SK-N-SH (cell line): ENCODE results near the gene FAM135A. TPM values are rescaled to one million over a fixed set of nuclear protein-coding genes. Genes with fewer than 3 reads are reported as not detected.
A peak's percentile ranks its signal among the peaks of the same experiment; 100 is the strongest.

Experiments
- CTCF ChIA-PET: fragments of 300-600, 350-600 bp; formaldehyde crosslinking; extraction: SDS; loops from one replicate; lab custom pipeline; 2021; lab: Yijun Ruan, JAX
- POLR2A ChIA-PET: fragments of 350-600 bp; sonication (Branson Sonifier 250); formaldehyde crosslinking; extraction: SDS; loops from one replicate; lab custom pipeline; 2020; ENCODE audit warnings: antibody characterized with exemption, inconsistent platforms; lab: Yijun Ruan, JAX
- DNase-seq: peaks from one replicate; pipeline ENCODE4 v3.0.0; 2012
- H2AFZ ChIP-seq: fragments of 200-600 bp; sonication (generic); 2 replicates; pipeline ENCODE4 v1.8.1; 2016; ENCODE audit warnings: antibody characterized with exemption, mild to moderate bottlenecking, low read depth
- H3F3A ChIP-seq: fragments of 200-600 bp; sonication (generic); replicated peaks from 2 replicates; pipeline ENCODE3; 2016; ENCODE audit warnings: antibody characterized with exemption, mild to moderate bottlenecking; ENCODE audit not compliant: insufficient read depth
- H3K27ac ChIP-seq, 2 experiments: fragments of 200-500 bp in 1 of 2; fragments of 200-600 bp in 1 of 2; sonication (Bioruptor generic) in 1 of 2; sonication (generic), shearing (Covaris generic) in 1 of 2; 2 replicates each; pipeline versions ENCODE4 v1.5.1 to v1.6.1; 2014 to 2016; ENCODE audit warnings: low read depth in 2 of 2, inconsistent platforms in 1 of 2, low read length in 1 of 2, mild to moderate bottlenecking in 1 of 2, mixed read lengths in 1 of 2
- H3K27me3 ChIP-seq: fragments of 200-600 bp; sonication (generic), shearing (Covaris generic); 2 replicates; pipeline ENCODE4 v1.6.1; 2016; ENCODE audit warnings: mixed run types; ENCODE audit not compliant: insufficient read depth
- H3K36me3 ChIP-seq, 2 experiments: fragments of 200-500 bp in 1 of 2; fragments of 200-600 bp in 1 of 2; sonication (Bioruptor generic) in 1 of 2; sonication (generic) in 1 of 2; replicated peaks in 1 of 2; 2 replicates each; pipeline versions ENCODE3 to v1.5.1; 2014 to 2016; ENCODE audit warnings: low read length in 1 of 2, mild to moderate bottlenecking in 1 of 2; ENCODE audit not compliant: insufficient read depth in 2 of 2, control insufficient read depth in 1 of 2
- H3K4me1 ChIP-seq, 2 experiments: fragments of 200-500 bp in 1 of 2; fragments of 200-600 bp in 1 of 2; sonication (Bioruptor generic) in 1 of 2; sonication (generic), shearing (Covaris generic) in 1 of 2; 2 replicates each; pipeline versions ENCODE4 v1.5.1 to v1.6.1; 2014 to 2016; ENCODE audit warnings: low read depth in 1 of 2, low read length in 1 of 2, mixed run types in 1 of 2; ENCODE audit not compliant: insufficient read depth in 2 of 2, control insufficient read depth in 1 of 2
- H3K4me2 ChIP-seq: fragments of 200-600 bp; sonication (generic), shearing (Covaris generic); 2 replicates; pipeline ENCODE4 v1.6.1; 2017; ENCODE audit warnings: mixed run types
- H3K4me3 ChIP-seq, 2 experiments: fragments of 200-500 bp in 1 of 2; fragments of 200-600 bp in 1 of 2; sonication (Bioruptor generic) in 1 of 2; sonication (generic), shearing (Covaris generic) in 1 of 2; 2 replicates each; pipeline versions ENCODE4 v1.5.1 to v1.8.1; 2014 to 2016; ENCODE audit warnings: low read depth in 2 of 2, inconsistent platforms in 1 of 2, low read length in 1 of 2, mild to moderate bottlenecking in 1 of 2, mixed read lengths in 1 of 2, moderate library complexity in 1 of 2
- H3K79me2 ChIP-seq: fragments of 200-600 bp; sonication (generic); 2 replicates; pipeline ENCODE4 v1.8.1; 2017; ENCODE audit warnings: mild to moderate bottlenecking; ENCODE audit not compliant: insufficient read depth
- H3K9ac ChIP-seq: fragments of 200-600 bp; sonication (generic); 2 replicates; pipeline ENCODE4 v1.6.1; 2017; ENCODE audit warnings: mixed run types
- H3K9me2 ChIP-seq: fragments of 200-600 bp; sonication (generic); 2 replicates; pipeline ENCODE4 v1.6.1; 2017; ENCODE audit warnings: mixed run types
- H3K9me3 ChIP-seq: fragments of 200-600 bp; sonication (generic); 2 replicates; pipeline ENCODE4 v1.6.1; 2017; ENCODE audit warnings: mixed run types, mild to moderate bottlenecking, moderate library complexity
- H4K20me1 ChIP-seq: fragments of 200-600 bp; sonication (generic); 2 replicates; pipeline ENCODE4 v1.6.1; 2017; ENCODE audit warnings: mild to moderate bottlenecking, mixed run types; ENCODE audit not compliant: insufficient read depth
- CHD2 ChIP-seq: fragments of 150-350 bp; IDR thresholded peaks from 2 replicates; pipeline ENCODE4 v1.6.1; 2018; ENCODE audit warnings: low read length; ENCODE audit not compliant: partially characterized antibody
- CTCF ChIP-seq: fragments of 200-600 bp; sonication (generic); IDR thresholded peaks from 2 replicates; pipeline ENCODE4 v1.6.1; 2017; ENCODE audit warnings: antibody characterized with exemption, mild to moderate bottlenecking, moderate library complexity
- ELF1 ChIP-seq: IDR thresholded peaks from 2 replicates; pipeline ENCODE4 v1.4.0; 2012
- EP300 ChIP-seq, 2 experiments: IDR thresholded peaks; 2 replicates each; pipeline versions ENCODE4 v1.4.0 to v1.6.1; 2012; ENCODE audit warnings: borderline replicate concordance in 1 of 2, low read depth in 1 of 2, low read length in 1 of 2
- FOXM1 ChIP-seq: IDR thresholded peaks from 2 replicates; pipeline ENCODE4 v1.4.0; 2012; ENCODE audit warnings: low read depth, mild to moderate bottlenecking
- GABPA ChIP-seq: IDR thresholded peaks from 2 replicates; pipeline ENCODE4 v1.4.0; 2012; ENCODE audit warnings: low read depth, mild to moderate bottlenecking
- MAX ChIP-seq: IDR thresholded peaks from 2 replicates; pipeline ENCODE4 v1.4.0; 2012; ENCODE audit warnings: low read depth
- NRF1 ChIP-seq: IDR thresholded peaks from 2 replicates; pipeline ENCODE4 v1.6.1; 2012; ENCODE audit warnings: low read depth, mild to moderate bottlenecking, low read length
- PBX3 ChIP-seq: IDR thresholded peaks from 2 replicates; pipeline ENCODE4; 2012
- POLR2AphosphoS5 ChIP-seq: IDR thresholded peaks from 2 replicates; pipeline ENCODE4 v1.6.1; 2012; ENCODE audit warnings: low read depth, low read length
- RAD21 ChIP-seq: IDR thresholded peaks from 2 replicates; pipeline ENCODE4 v1.6.1; 2012; ENCODE audit warnings: mild to moderate bottlenecking, low read length
- RXRA ChIP-seq: IDR thresholded peaks from 2 replicates; pipeline ENCODE4 v1.4.0; 2012; ENCODE audit warnings: low read depth, mild to moderate bottlenecking, borderline replicate concordance
- SMC3 ChIP-seq: IDR thresholded peaks from 2 replicates; pipeline ENCODE4 v1.6.1; 2012; ENCODE audit warnings: low read depth, low read length, improper control_type of control experiment
- TEAD4 ChIP-seq: IDR thresholded peaks from 2 replicates; pipeline ENCODE4 v1.4.0; 2012; ENCODE audit warnings: mild to moderate bottlenecking, borderline replicate concordance; ENCODE audit not compliant: insufficient read depth
- YY1 ChIP-seq: IDR thresholded peaks from 2 replicates; pipeline ENCODE4 v1.4.0; 2012; ENCODE audit warnings: low read depth, mild to moderate bottlenecking
- WGBS: methylation state at CpG from one replicate; pipeline ENCODE4 v1.1.6; 2017; ENCODE audit warnings: low lambda C conversion rate; 5-methylcytosine and 5-hydroxymethylcytosine counted together
- polyA plus RNA-seq, 3 experiments: library from polyadenylated mRNA; depleted of rRNA; stranded (reverse); fragments of >200 nt; gene quantifications; 2 replicates each; pipeline ENCODE4 v1.2.3, GENCODE V29; 2012

Gene FAM135A
- polyA plus RNA-seq, 1 of the 3 experiments (the other 2 are of a cell fraction), result 2.6 TPM

GRCh38 chr6:70538376-70538775 is 125.1 kb downstream of the FAM135A start (continued):
- TF ChIP-seq FOXM1, result no peak
- no peak for TF ChIP-seq NRF1

GRCh38 chr6:70547313-70547712 is 134.0 kb downstream of the FAM135A start:
- peak; percentile 13 for DNase-seq
- no peaks in the 10 kb centered on the region for H4K20me1 ChIP-seq
- ChIA-PET POLR2A (no interaction called here), CTCF (interaction anchor here (0.8 to 3.8 kb wide), 13 partner anchors 8 to 338 kb away, joined by 3 to 27 read pairs (median 4); no protein-coding TSS in a partner anchor)
- TF ChIP-seq SMC3 (peak; percentile 44), YY1 (no peak), RAD21 (peak; percentile 69), NRF1 (no peak), CTCF (peak; percentile 54)
- no peak overlapping the region for H2AFZ ChIP-seq
- H3K4me2 ChIP-seq, result no peak overlapping the region
- H3K9ac ChIP-seq, result no peak overlapping the region
- no peaks in the 10 kb centered on the region for H3K79me2 ChIP-seq
- H3F3A ChIP-seq, result no peaks in the 10 kb centered on the region
- no peak overlapping the region for H3K27ac ChIP-seq
- no peaks in the 10 kb centered on the region for H3K4me1 ChIP-seq
- H3K9me3 ChIP-seq, result no peaks in the 10 kb centered on the region
- peaks cover 0 to 3% of the 10 kb centered on the region in 2 experiments for H3K36me3 ChIP-seq
- H3K4me3 ChIP-seq, result no peak overlapping the region
- no peaks in the 10 kb centered on the region for H3K27me3 ChIP-seq
- no peaks in the 10 kb centered on the region for H3K9me2 ChIP-seq

GRCh38 chr6:70547905-70548304 is 134.6 kb downstream of the FAM135A start:
- H3K27me3 ChIP-seq, result no peaks in the 10 kb centered on the region

More at GRCh38 chr6:70547905-70548304, 134.6 kb downstream of the FAM135A start:
- no peaks in the 10 kb centered on the region for H4K20me1 ChIP-seq
- no peaks in the 10 kb centered on the region for H3K9me2 ChIP-seq
- no peaks in the 10 kb centered on the region for H3F3A ChIP-seq
- 96% methylated on average over 3 of the region's 3 CpGs for WGBS
- H2AFZ ChIP-seq, result no peak overlapping the region
- no peak overlapping the region for H3K9ac ChIP-seq
- H3K36me3 ChIP-seq, result peaks cover 0 to 3% of the 10 kb centered on the region in 2 experiments
- H3K9me3 ChIP-seq, result no peaks in the 10 kb centered on the region
- no peaks in the 10 kb centered on the region for H3K79me2 ChIP-seq
- no peak overlapping the region for H3K4me3 ChIP-seq
- H3K4me2 ChIP-seq, result no peak overlapping the region
- TF ChIP-seq POLR2AphosphoS5 (no peak), MAX (no peak), RXRA (no peak), EP300 (IDR thresholded peaks at IDR 0.05; ENCODE audit: borderline replicate concordance in 1 of 2, low read depth in 1 of 2, low read length in 1 of 2) (no peak), GABPA (no peak), CHD2 (no peak), TEAD4 (no peak), PBX3 (no peak), ELF1 (no peak)
- TF ChIP-seq, all 33 proteins: peak for 0
- Histone ChIP-seq H3K4me1 (no peaks in the 10 kb centered on the region), H3K27ac (no peak overlapping the region)
- CTCF ChIA-PET, result interaction anchor here (0.7 to 3.8 kb wide), 9 partner anchors 11 to 336 kb away, joined by 3 to 27 read pairs (median 4); no protein-coding TSS in a partner anchor
- POLR2A ChIA-PET, result no interaction called here
- DNase-seq, result no peak
